K562 (cell line): Measurements from ENCODE around the gene UTRN. TPM values are rescaled to one million over a fixed set of nuclear protein-coding genes. Genes with fewer than 3 reads are reported as not detected.

Source experiments
- CUX1 ChIP-seq: fragments of 200-800 bp; sonication (Bioruptor generic); IDR thresholded peaks from 2 replicates; pipeline ENCODE4 v1.6.1; 2016; ENCODE audit warnings: missing genetic modification characterization, missing compliant biosample characterization
- PATZ1 ChIP-seq: fragments of 250-450 bp; sonication (Bioruptor Pico); IDR thresholded peaks from 2 replicates; pipeline ENCODE4 v1.5.0; 2020; ENCODE audit warnings: mild to moderate bottlenecking, borderline replicate concordance
- RCOR1 ChIP-seq, 2 experiments: IDR thresholded peaks; 2 replicates each; pipeline ENCODE4 v1.6.1; 2012; ENCODE audit warnings: low read depth in 2 of 2, low read length in 2 of 2, borderline replicate concordance in 1 of 2, improper control_type of control experiment in 1 of 2
- polyA plus RNA-seq, 8 experiments: library from polyadenylated mRNA; depleted of rRNA in 4 of 8; stranded (reverse) in 5 of 8; unstranded in 3 of 8; fragments of >200 nt; fragmentation: Nextera tagmentation in 2 of 8; fragmentation: Illumina TruSeq in 1 of 8; extraction: Ambion mirVana in 2 of 8; extraction: Trizol in 1 of 8; gene quantifications; 2 replicates each; pipeline versions ENCODE4 v1.2.1 to v1.2.3, GENCODE V29; 2011 to 2014; ENCODE audit warnings: inconsistent platforms in 1 of 8, missing spikeins in 1 of 8
- total RNA-seq, 7 experiments: library from RNA; depleted of rRNA in 6 of 7; stranded (reverse); fragments of >200 nt in 6 of 7; fragmentation: Illumina TruSeq in 2 of 7; extraction: Trizol in 2 of 7; gene quantifications; 2 replicates each; pipeline versions ENCODE4 v1.2.1 to v1.2.3, GENCODE V29; 2011 to 2021; ENCODE audit warnings: low replicate concordance in 1 of 7

The UTRN gene
- total and polyA plus RNA-seq, 9 of the 15 experiments (the other 6 are each of a cell fraction or from before 2014, with no cell fraction given) = 0.94 to 22.4 (median 10.0) TPM

- TF ChIP-seq PATZ1 = no peak
- TF ChIP-seq CUX1 = no peak
- TF ChIP-seq RCOR1 (IDR thresholded peaks at IDR 0.05; ENCODE audit: borderline replicate concordance in 1 of 2, low read depth in 2 of 2, low read length in 2 of 2) = no peak
Observed at GRCh38 chr6:144320741-144321140, 35.6 kb downstream of the UTRN start (continued).
